A549 (cell line): ENCODE measurements around the gene SV2C. TPM values are rescaled to one million over a fixed set of nuclear protein-coding genes. Genes with fewer than 3 reads are reported as not detected.

Experiments
- ATAC-seq, 2 experiments: fragments of 200-7000 bp in 1 of 2; fragments of >200 bp in 1 of 2; cut with Nextera tagmentation in 1 of 2; cut with Tn5 transposase in 1 of 2; 3 replicates each; pipeline versions ENCODE4 v1.8.0 to v1.9.1; 2018 to 2020; ENCODE audit warnings: mild to moderate bottlenecking in 1 of 2, moderate library complexity in 1 of 2
- CTCF ChIA-PET: fragments of 300-600 bp; sonication (Branson Sonifier 250); formaldehyde crosslinking; extraction: SDS; loops from one replicate; lab custom pipeline; 2021; ENCODE audit warnings: antibody characterized with exemption, inconsistent platforms; lab: Yijun Ruan, JAX
- POLR2A ChIA-PET: fragments of 350-600 bp; formaldehyde crosslinking; extraction: SDS; loops from one replicate; lab custom pipeline; 2021; ENCODE audit warnings: antibody characterized with exemption, inconsistent platforms; lab: Yijun Ruan, JAX
- DNase-seq, 2 experiments: peaks; one replicate each; pipeline versions ENCODE4 v3.0.0 to v3.0.0-alpha.2; 2011 to 2016; ENCODE audit warnings: low read depth in 1 of 2, low spot score in 1 of 2
- FAIRE-seq: peaks from 2 replicates; lab custom pipeline; 2011; peaks lifted over from hg19 to GRCh38; lab: Jason Lieb, UNC
- H3K27ac ChIP-seq, 2 experiments: fragments of >200 bp; sonication (Bioruptor Twin); formaldehyde crosslinking; 3 replicates each; pipeline ENCODE4 v1.5.1; 2016 to 2017
- H3K4me1 ChIP-seq: fragments of >200 bp; sonication (Bioruptor Twin); formaldehyde crosslinking; 3 replicates; pipeline ENCODE4 v1.6.1; 2016
- H3K4me2 ChIP-seq: fragments of >200 bp; sonication (Bioruptor Twin); formaldehyde crosslinking; 3 replicates; pipeline ENCODE4 v1.6.1; 2016
- H3K4me3 ChIP-seq: fragments of >200 bp; sonication (Bioruptor Twin); formaldehyde crosslinking; 3 replicates; pipeline ENCODE4 v1.5.1; 2016
- H3K9me3 ChIP-seq: fragments of >200 bp; sonication (Bioruptor Twin); formaldehyde crosslinking; 3 replicates; pipeline ENCODE4 v1.6.1; 2016
- BHLHE40 ChIP-seq: IDR thresholded peaks from 2 replicates; pipeline ENCODE4 v1.6.1; 2012; ENCODE audit warnings: low read depth, low read length, inconsistent platforms
- CBX2 ChIP-seq: fragments of 200-600 bp; sonication (generic); IDR thresholded peaks from 2 replicates; pipeline ENCODE4 v1.6.1; 2016; ENCODE audit warnings: low read depth, mild to moderate bottlenecking, borderline replicate concordance
- CBX8 ChIP-seq: fragments of 200-600 bp; sonication (generic); IDR thresholded peaks from 2 replicates; pipeline ENCODE4 v1.6.1; 2016
- CHD4 ChIP-seq: fragments of 200-600 bp; sonication (generic); IDR thresholded peaks from 2 replicates; pipeline ENCODE4 v1.6.1; 2016; ENCODE audit warnings: antibody characterized with exemption, mild to moderate bottlenecking, borderline replicate concordance
- EHF ChIP-seq: fragments of 250-450 bp; sonication (Bioruptor Pico); IDR thresholded peaks from 2 replicates; pipeline ENCODE4 v1.5.0; 2020; ENCODE audit warnings: mild to moderate bottlenecking
- FOSB ChIP-seq: fragments of 250-450 bp; sonication (Bioruptor Pico); IDR thresholded peaks from 2 replicates; pipeline ENCODE4 v1.5.0; 2020; ENCODE audit warnings: mild to moderate bottlenecking, moderate library complexity
- FOXS1 ChIP-seq: fragments of 250-450 bp; sonication (Bioruptor Pico); IDR thresholded peaks from 2 replicates; pipeline ENCODE4 v1.5.0; 2020; ENCODE audit warnings: mild to moderate bottlenecking, moderate library complexity
- GATA3 ChIP-seq: IDR thresholded peaks from 2 replicates; pipeline ENCODE4 v1.6.1; 2012; ENCODE audit warnings: borderline replicate concordance
- HEYL ChIP-seq: fragments of 250-450 bp; sonication (Bioruptor Pico); IDR thresholded peaks from 2 replicates; pipeline ENCODE4 v1.8.0; 2021; ENCODE audit warnings: mild to moderate bottlenecking, moderate library complexity
- HOXA7 ChIP-seq: fragments of 250-450 bp; sonication (Bioruptor Pico); IDR thresholded peaks from 2 replicates; pipeline ENCODE4 v1.5.0; 2020; ENCODE audit warnings: mild to moderate bottlenecking, moderate library complexity
- JUNB ChIP-seq: fragments of >200 bp; sonication (Bioruptor Twin); formaldehyde crosslinking; IDR thresholded peaks from 2 replicates; pipeline ENCODE4 v1.6.1; 2016
- KDM1A ChIP-seq: fragments of 200-600 bp; sonication (generic); IDR thresholded peaks from 2 replicates; pipeline ENCODE4 v1.6.1; 2016; ENCODE audit warnings: low read depth, mild to moderate bottlenecking
- KDM5A ChIP-seq: fragments of 200-600 bp; sonication (generic); IDR thresholded peaks from 2 replicates; pipeline ENCODE4 v1.6.1; 2016; ENCODE audit warnings: antibody characterized with exemption, mild to moderate bottlenecking
- MAFK ChIP-seq: fragments of 450-650 bp; IDR thresholded peaks from 2 replicates; pipeline ENCODE4 v1.6.1; 2014; ENCODE audit not compliant: partially characterized antibody
- MAZ ChIP-seq: fragments of 150-350 bp; IDR thresholded peaks from 2 replicates; pipeline ENCODE4 v1.6.1; 2014; ENCODE audit warnings: antibody characterized with exemption, low read depth, low read length, borderline replicate concordance
- NFE2L2 ChIP-seq: fragments of 150-350 bp; conservative IDR thresholded peaks from 2 replicates; pipeline ENCODE4 v1.6.1; 2014; ENCODE audit warnings: low read length
- NPAS2 ChIP-seq: fragments of 250-450 bp; sonication (Bioruptor Pico); IDR thresholded peaks from 2 replicates; pipeline ENCODE4 v1.8.0; 2022; ENCODE audit warnings: mild to moderate bottlenecking, moderate library complexity, borderline replicate concordance
- PHF8 ChIP-seq: fragments of 200-600 bp; sonication (generic); IDR thresholded peaks from 2 replicates; pipeline ENCODE4 v1.6.1; 2016; ENCODE audit warnings: low read depth, mild to moderate bottlenecking, antibody characterized with exemption, moderate library complexity, borderline replicate concordance
- POLR2AphosphoS2 ChIP-seq: conservative IDR thresholded peaks from 2 replicates; pipeline ENCODE4 v1.6.1; 2012; ENCODE audit warnings: low read length, improper control_type of control experiment, inconsistent platforms
- RCOR1 ChIP-seq: fragments of 150-350 bp; IDR thresholded peaks from 2 replicates; pipeline ENCODE4 v1.6.1; 2014; ENCODE audit warnings: antibody characterized with exemption, low read length, low read depth
- RFX5 ChIP-seq: fragments of 450-650 bp; IDR thresholded peaks from 2 replicates; pipeline ENCODE4 v1.7.1; 2014; ENCODE audit warnings: antibody characterized with exemption, mild to moderate bottlenecking, moderate library complexity
- RNF2 ChIP-seq: fragments of 200-600 bp; sonication (generic); IDR thresholded peaks from 2 replicates; pipeline ENCODE4 v1.6.1; 2016; ENCODE audit warnings: low read depth, mild to moderate bottlenecking, antibody characterized with exemption, moderate library complexity, borderline replicate concordance
- SMC3 ChIP-seq: fragments of >200 bp; sonication (Bioruptor Twin); formaldehyde crosslinking; IDR thresholded peaks from 3 replicates; pipeline ENCODE4 v1.6.1; 2018; ENCODE audit warnings: inconsistent platforms
- ZNF302 ChIP-seq: fragments of 250-450 bp; sonication (Bioruptor Pico); IDR thresholded peaks from 2 replicates; pipeline ENCODE4 v1.9.0; 2021; ENCODE audit warnings: inconsistent platforms, mild to moderate bottlenecking, moderate library complexity
- WGBS: methylation state at CpG from one replicate; pipeline ENCODE4 v1.1.6; 2017; ENCODE audit errors: missing lambda C conversion rate; 5-methylcytosine and 5-hydroxymethylcytosine counted together
- polyA plus RNA-seq, 4 experiments: library from polyadenylated mRNA; depleted of rRNA in 3 of 4; stranded (reverse); fragments of >200 nt; fragmentation: RNase III in 1 of 4; extraction: RNeasy Plus Mini Kit Qiagen cat#74134 plus additional on column Dnase treatment in 1 of 4; gene quantifications; 2 replicates in 3 of 4; 3 replicates in 1 of 4; pipeline ENCODE4 v1.2.3, GENCODE V29; 2011 to 2017
- TF ChIP-seq, protein P1 (sequence below): fragments of >200 bp; sonication (Bioruptor Twin); formaldehyde crosslinking; IDR thresholded peaks from 3 replicates; pipeline ENCODE4 v1.5.1; 2016
- TF ChIP-seq, protein P2 (sequence below): fragments of 250-450 bp; sonication (Bioruptor Pico); IDR thresholded peaks from 2 replicates; pipeline ENCODE4 v1.5.0; 2021; ENCODE audit warnings: mild to moderate bottlenecking, moderate library complexity, borderline replicate concordance
- TF ChIP-seq, protein P3 (sequence below): IDR thresholded peaks from 2 replicates; pipeline ENCODE4 v1.6.1; 2012; ENCODE audit warnings: low read depth, borderline replicate concordance
- TF ChIP-seq, protein P4 (sequence below): IDR thresholded peaks from 2 replicates; pipeline ENCODE4 v1.6.1; 2012
- TF ChIP-seq, protein P5 (sequence below): fragments of 200-600 bp; sonication (generic); IDR thresholded peaks from 2 replicates; pipeline ENCODE4 v1.6.1; 2016; ENCODE audit warnings: antibody characterized with exemption, mild to moderate bottlenecking, moderate library complexity
- TF ChIP-seq, protein P6 (sequence below): IDR thresholded peaks from 2 replicates; pipeline ENCODE4 v1.6.1; 2012

The SV2C gene
- polyA plus RNA-seq, 2 of the 4 experiments (the other 2 are of a cell fraction) = not detected

DNA sequence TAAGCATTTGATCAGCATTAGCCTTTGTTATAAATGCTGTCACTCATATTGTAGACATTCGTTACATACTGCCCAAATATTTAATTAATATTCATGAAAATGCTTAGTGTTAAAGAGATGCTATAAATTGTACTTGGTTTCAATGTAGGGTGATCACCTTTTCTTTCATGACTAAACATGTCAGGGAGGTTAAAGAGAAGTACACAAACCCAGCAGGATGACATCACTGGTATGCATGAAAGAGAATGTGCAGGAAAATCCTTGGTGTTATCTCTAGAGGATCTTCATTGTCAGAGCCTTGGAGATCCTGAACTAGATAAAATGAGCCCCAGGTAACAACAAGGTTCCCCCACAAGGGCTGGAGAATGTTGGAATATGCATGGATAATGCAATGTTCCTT, 33.0 kb upstream of the SV2C start:
- FAIRE-seq = no peak
- ATAC-seq = no peak
- H3K4me1 ChIP-seq = no peaks in the 10 kb centered on the region
- H3K4me2 ChIP-seq = no peak overlapping the region
- TF ChIP-seq KDM5A (no peak), CBX2 (no peak), RCOR1 (no peak), RNF2 (no peak), KDM1A (no peak), MAZ (no peak), RFX5 (no peak), NFE2L2 (no peak), HOXA7 (CRISPR knock-in tag) (no peak), CBX8 (no peak), BHLHE40 (no peak), EHF (no peak), MAFK (no peak), GATA3 (no peak), ZNF302 (no peak)
- TF ChIP-seq, protein P1, sequence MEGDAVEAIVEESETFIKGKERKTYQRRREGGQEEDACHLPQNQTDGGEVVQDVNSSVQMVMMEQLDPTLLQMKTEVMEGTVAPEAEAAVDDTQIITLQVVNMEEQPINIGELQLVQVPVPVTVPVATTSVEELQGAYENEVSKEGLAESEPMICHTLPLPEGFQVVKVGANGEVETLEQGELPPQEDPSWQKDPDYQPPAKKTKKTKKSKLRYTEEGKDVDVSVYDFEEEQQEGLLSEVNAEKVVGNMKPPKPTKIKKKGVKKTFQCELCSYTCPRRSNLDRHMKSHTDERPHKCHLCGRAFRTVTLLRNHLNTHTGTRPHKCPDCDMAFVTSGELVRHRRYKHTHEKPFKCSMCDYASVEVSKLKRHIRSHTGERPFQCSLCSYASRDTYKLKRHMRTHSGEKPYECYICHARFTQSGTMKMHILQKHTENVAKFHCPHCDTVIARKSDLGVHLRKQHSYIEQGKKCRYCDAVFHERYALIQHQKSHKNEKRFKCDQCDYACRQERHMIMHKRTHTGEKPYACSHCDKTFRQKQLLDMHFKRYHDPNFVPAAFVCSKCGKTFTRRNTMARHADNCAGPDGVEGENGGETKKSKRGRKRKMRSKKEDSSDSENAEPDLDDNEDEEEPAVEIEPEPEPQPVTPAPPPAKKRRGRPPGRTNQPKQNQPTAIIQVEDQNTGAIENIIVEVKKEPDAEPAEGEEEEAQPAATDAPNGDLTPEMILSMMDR = no peak
- TF ChIP-seq, protein P2, sequence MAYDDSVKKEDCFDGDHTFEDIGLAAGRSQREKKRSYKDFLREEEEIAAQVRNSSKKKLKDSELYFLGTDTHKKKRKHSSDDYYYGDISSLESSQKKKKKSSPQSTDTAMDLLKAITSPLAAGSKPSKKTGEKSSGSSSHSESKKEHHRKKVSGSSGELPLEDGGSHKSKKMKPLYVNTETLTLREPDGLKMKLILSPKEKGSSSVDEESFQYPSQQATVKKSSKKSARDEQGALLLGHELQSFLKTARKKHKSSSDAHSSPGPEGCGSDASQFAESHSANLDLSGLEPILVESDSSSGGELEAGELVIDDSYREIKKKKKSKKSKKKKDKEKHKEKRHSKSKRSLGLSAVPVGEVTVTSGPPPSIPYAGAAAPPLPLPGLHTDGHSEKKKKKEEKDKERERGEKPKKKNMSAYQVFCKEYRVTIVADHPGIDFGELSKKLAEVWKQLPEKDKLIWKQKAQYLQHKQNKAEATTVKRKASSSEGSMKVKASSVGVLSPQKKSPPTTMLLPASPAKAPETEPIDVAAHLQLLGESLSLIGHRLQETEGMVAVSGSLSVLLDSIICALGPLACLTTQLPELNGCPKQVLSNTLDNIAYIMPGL = no peak
- TF ChIP-seq, protein P3, sequence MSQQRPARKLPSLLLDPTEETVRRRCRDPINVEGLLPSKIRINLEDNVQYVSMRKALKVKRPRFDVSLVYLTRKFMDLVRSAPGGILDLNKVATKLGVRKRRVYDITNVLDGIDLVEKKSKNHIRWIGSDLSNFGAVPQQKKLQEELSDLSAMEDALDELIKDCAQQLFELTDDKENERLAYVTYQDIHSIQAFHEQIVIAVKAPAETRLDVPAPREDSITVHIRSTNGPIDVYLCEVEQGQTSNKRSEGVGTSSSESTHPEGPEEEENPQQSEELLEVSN = no peak
- TF ChIP-seq, protein P4, sequence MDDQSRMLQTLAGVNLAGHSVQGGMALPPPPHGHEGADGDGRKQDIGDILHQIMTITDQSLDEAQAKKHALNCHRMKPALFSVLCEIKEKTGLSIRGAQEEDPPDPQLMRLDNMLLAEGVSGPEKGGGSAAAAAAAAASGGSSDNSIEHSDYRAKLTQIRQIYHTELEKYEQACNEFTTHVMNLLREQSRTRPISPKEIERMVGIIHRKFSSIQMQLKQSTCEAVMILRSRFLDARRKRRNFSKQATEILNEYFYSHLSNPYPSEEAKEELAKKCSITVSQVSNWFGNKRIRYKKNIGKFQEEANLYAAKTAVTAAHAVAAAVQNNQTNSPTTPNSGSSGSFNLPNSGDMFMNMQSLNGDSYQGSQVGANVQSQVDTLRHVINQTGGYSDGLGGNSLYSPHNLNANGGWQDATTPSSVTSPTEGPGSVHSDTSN = no peak
- ChIA-PET POLR2A (no interaction called here), CTCF (no interaction called here)
- no peak overlapping the region for H3K4me3 ChIP-seq
- H3K27ac ChIP-seq = no peak overlapping the region
- no peak for DNase-seq
- no peaks in the 10 kb centered on the region for H3K9me3 ChIP-seq
- 6% methylated on average over 1 of the region's 1 CpG for WGBS

DNA sequence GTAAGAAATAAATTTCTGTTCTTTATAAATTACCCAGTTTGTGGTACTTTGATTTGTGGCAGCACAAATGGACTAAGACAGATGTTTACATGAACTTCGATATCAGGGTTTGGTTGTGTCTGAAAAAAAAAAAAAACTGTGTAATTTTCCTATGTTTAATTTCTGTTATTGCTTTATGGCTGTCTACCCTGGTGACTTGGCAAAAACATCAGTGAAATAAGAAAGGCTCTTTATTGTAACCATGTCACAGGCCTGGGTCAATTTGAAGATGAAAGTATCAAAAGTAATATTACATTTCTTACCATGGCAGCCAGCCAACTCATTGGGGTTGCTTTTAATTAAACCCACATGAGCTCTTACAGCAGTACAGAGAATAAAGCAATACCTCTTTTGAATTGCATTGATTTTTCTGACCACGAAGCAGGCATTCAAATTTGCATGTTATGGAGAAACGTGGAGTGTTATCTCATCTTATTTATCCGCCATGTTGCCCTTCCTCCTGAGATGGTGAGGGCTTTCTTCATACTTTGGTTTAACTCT, 20.6 kb upstream of the SV2C start:
- H3K4me2 ChIP-seq = no peak overlapping the region
- CTCF ChIA-PET = no interaction called here
- FAIRE-seq = no peak
- H3K4me1 ChIP-seq = no peaks in the 10 kb centered on the region
- DNase-seq = no peak
- POLR2A ChIA-PET = no interaction called here
- no peak for TF ChIP-seq JUNB
- no peak for TF ChIP-seq NPAS2 (CRISPR knock-in tag)
- no peak for TF ChIP-seq EHF
- no peak for TF ChIP-seq FOSB (CRISPR knock-in tag)
- TF ChIP-seq FOXS1 = no peak
- TF ChIP-seq, protein P5, sequence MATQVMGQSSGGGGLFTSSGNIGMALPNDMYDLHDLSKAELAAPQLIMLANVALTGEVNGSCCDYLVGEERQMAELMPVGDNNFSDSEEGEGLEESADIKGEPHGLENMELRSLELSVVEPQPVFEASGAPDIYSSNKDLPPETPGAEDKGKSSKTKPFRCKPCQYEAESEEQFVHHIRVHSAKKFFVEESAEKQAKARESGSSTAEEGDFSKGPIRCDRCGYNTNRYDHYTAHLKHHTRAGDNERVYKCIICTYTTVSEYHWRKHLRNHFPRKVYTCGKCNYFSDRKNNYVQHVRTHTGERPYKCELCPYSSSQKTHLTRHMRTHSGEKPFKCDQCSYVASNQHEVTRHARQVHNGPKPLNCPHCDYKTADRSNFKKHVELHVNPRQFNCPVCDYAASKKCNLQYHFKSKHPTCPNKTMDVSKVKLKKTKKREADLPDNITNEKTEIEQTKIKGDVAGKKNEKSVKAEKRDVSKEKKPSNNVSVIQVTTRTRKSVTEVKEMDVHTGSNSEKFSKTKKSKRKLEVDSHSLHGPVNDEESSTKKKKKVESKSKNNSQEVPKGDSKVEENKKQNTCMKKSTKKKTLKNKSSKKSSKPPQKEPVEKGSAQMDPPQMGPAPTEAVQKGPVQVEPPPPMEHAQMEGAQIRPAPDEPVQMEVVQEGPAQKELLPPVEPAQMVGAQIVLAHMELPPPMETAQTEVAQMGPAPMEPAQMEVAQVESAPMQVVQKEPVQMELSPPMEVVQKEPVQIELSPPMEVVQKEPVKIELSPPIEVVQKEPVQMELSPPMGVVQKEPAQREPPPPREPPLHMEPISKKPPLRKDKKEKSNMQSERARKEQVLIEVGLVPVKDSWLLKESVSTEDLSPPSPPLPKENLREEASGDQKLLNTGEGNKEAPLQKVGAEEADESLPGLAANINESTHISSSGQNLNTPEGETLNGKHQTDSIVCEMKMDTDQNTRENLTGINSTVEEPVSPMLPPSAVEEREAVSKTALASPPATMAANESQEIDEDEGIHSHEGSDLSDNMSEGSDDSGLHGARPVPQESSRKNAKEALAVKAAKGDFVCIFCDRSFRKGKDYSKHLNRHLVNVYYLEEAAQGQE = no peak
- TF ChIP-seq POLR2AphosphoS2 = no peak
- TF ChIP-seq CHD4 = no peak
- TF ChIP-seq PHF8 = no peak
- TF ChIP-seq, protein P6, sequence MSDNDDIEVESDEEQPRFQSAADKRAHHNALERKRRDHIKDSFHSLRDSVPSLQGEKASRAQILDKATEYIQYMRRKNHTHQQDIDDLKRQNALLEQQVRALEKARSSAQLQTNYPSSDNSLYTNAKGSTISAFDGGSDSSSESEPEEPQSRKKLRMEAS = no peak
- no peak for TF ChIP-seq SMC3
- no peak for TF ChIP-seq HEYL (CRISPR knock-in tag)
- no peak for TF ChIP-seq HOXA7 (CRISPR knock-in tag)
- no peak for TF ChIP-seq RCOR1
- H3K9me3 ChIP-seq = no peaks in the 10 kb centered on the region
- no peak overlapping the region for H3K4me3 ChIP-seq
- ATAC-seq = no peak
- no peak overlapping the region for H3K27ac ChIP-seq
- WGBS = 25% methylated on average over 4 of the region's 4 CpGs
